ENCODE data around the gene NAA38.

- TF ChIP-seq POLR2A (IDR thresholded peaks at IDR 0.05; ENCODE audit: low read length) (no peak), GATA1 (IDR thresholded peaks at IDR 0.05; ENCODE audit: low read depth, low read length) (no peak)
These were observed 31.0 kb upstream of the NAA38 start, which contains the start of gene CHD3 for GRCh38 chr17:7888184-7888920.
